Endothelial cell (in vitro differentiated cells): ENCODE data around the gene UBB. TPM values are rescaled to one million over a fixed set of nuclear protein-coding genes. Genes with fewer than 3 reads are reported as not detected.

ENCODE experiments used
- DNase-seq: peaks from one replicate; pipeline ENCODE4 v3.0.0; 2021; ENCODE audit warnings: low spot score
- H3K27ac Mint-ChIP-seq: one replicate; pipeline ENCODE4 v1.8.0; 2021; ENCODE audit warnings: mixed read lengths, inconsistent platforms; ENCODE audit not compliant: unreplicated experiment
- H3K27me3 Mint-ChIP-seq: one replicate; pipeline ENCODE4 v1.8.0; 2021; ENCODE audit warnings: mild to moderate bottlenecking, moderate library complexity, mixed read lengths, inconsistent platforms; ENCODE audit not compliant: unreplicated experiment
- H3K36me3 Mint-ChIP-seq: one replicate; pipeline ENCODE4 v1.8.0; 2021; ENCODE audit warnings: mild to moderate bottlenecking, low read depth, mixed read lengths, inconsistent platforms; ENCODE audit not compliant: unreplicated experiment
- H3K4me1 Mint-ChIP-seq: one replicate; pipeline ENCODE4 v1.8.0; 2021; ENCODE audit warnings: mild to moderate bottlenecking, mixed read lengths, inconsistent platforms; ENCODE audit not compliant: unreplicated experiment
- H3K4me3 Mint-ChIP-seq: one replicate; pipeline ENCODE4 v1.8.0; 2021; ENCODE audit warnings: mild to moderate bottlenecking, mixed read lengths, inconsistent platforms; ENCODE audit not compliant: unreplicated experiment
- H3K9me3 Mint-ChIP-seq: one replicate; pipeline ENCODE4 v1.8.0; 2021; ENCODE audit warnings: mixed read lengths, inconsistent platforms; ENCODE audit not compliant: unreplicated experiment
- total RNA-seq: library from RNA; stranded (reverse); fragmentation: NEBNext Ultra II Directional; extraction: Animal tissue kit (Norgen Biotek cat#: 25700); gene quantifications from one replicate; pipeline ENCODE4 v1.2.1, GENCODE V29; 2021; ENCODE audit not compliant: unreplicated experiment
- TF ChIP-seq, protein P1 (sequence below): fragments of 200-600 bp; sonication (generic); IDR thresholded peaks from one replicate; pipeline ENCODE4 v1.5.0; 2021; ENCODE audit warnings: antibody characterized with exemption; ENCODE audit not compliant: unreplicated experiment

The UBB gene
- total RNA-seq, 1 donor from 2014 or later = 2,050 TPM

DNA sequence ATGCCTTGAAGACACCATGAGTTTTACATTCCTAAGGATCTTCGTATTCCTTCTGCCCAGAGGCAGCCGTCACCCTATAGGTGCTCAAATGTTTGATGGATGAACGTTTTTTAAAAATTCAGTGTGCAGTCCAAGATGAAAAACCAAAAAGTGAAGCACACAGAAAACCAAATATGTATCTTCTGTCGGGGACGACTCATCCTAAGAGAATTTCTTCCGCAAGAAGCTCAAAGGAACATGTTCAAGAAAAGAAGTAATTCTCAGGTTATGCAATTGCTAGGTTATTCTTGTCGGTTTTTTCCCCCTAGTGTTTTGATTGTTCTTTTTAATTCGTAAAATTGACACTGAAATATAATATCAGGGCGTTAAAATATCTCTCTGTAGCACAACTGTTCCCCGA, 29.1 kb upstream of the UBB start:
- H3K9me3 Mint-ChIP-seq = no peaks in the 10 kb centered on the region
- H3K27me3 Mint-ChIP-seq = peaks cover 15% of the 10 kb centered on the region
- H3K4me3 Mint-ChIP-seq = peak overlapping the region; percentile 91
- TF ChIP-seq, protein P1, sequence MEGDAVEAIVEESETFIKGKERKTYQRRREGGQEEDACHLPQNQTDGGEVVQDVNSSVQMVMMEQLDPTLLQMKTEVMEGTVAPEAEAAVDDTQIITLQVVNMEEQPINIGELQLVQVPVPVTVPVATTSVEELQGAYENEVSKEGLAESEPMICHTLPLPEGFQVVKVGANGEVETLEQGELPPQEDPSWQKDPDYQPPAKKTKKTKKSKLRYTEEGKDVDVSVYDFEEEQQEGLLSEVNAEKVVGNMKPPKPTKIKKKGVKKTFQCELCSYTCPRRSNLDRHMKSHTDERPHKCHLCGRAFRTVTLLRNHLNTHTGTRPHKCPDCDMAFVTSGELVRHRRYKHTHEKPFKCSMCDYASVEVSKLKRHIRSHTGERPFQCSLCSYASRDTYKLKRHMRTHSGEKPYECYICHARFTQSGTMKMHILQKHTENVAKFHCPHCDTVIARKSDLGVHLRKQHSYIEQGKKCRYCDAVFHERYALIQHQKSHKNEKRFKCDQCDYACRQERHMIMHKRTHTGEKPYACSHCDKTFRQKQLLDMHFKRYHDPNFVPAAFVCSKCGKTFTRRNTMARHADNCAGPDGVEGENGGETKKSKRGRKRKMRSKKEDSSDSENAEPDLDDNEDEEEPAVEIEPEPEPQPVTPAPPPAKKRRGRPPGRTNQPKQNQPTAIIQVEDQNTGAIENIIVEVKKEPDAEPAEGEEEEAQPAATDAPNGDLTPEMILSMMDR = no peak
- no peak for DNase-seq
- peaks cover 13% of the 10 kb centered on the region for H3K4me1 Mint-ChIP-seq
- peak overlapping the region; percentile 52 for H3K27ac Mint-ChIP-seq
- H3K36me3 Mint-ChIP-seq = no peaks in the 10 kb centered on the region

DNA sequence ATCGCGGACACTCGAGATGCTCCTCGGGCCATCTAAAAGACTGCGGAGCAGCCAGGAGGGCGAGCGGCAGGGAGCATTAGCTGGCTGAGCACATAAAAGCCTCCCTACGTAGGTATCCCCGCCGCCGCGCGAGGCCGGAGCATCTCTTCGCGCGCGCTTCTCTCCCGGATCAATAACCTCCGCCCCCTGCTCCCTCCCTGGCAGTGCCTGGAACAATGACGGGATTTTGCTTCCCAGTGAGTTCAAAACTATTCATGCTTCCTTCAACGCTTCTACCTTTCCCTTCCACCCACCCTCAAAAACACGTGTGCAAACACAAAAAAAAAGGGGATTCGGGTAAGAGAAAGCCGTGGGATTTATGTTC, 28.6 kb upstream of the UBB start:
- TF ChIP-seq, protein P1 = no peak
- Mint-ChIP-seq H3K9me3 (no peaks in the 10 kb centered on the region), H3K4me1 (peaks cover 13% of the 10 kb centered on the region), H3K27me3 (peaks cover 15% of the 10 kb centered on the region), H3K36me3 (no peaks in the 10 kb centered on the region), H3K4me3 (peak overlapping the region; percentile 91), H3K27ac (peak overlapping the region; percentile 52)
- DNase-seq = peak; percentile 49

DNA sequence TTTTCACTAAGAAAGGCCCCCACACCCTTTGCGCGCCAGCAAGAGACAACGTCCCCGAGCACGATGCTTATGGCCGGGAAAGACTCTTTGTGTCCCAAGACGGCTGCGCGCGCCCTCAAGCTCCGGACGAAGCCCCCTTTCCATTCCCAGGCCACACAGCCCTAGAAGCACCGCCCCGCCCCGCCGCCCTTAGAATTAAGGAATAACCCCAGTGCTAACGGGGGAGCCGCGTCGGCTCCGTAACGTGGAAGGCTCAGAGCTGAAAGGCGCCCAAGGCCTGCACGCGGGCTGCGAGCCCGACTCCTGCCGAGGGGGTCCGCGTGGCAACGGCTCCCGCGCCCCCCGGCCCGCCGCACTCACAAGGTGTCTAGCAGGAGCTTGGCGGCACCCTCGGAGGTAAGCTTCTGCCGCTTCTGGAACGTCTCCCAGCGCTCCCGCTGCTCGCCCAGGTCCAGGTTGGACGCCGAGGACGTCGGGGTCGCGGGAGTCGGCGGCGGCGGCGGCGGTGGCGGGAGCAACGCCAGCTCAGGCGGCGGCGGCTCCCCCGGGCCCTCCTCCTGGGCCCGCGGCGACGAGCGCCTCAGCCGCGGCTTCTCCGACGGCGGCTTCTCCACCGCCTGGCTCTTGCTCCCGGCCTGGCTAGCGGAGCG, 28.1 kb upstream of the UBB start:
- no peak overlapping the region for H3K27ac Mint-ChIP-seq
- TF ChIP-seq, protein P1 = no peak
- H3K4me1 Mint-ChIP-seq = peaks cover 13% of the 10 kb centered on the region
- no peaks in the 10 kb centered on the region for H3K36me3 Mint-ChIP-seq
- peak; percentile 34 for DNase-seq
- no peaks in the 10 kb centered on the region for H3K9me3 Mint-ChIP-seq
- H3K4me3 Mint-ChIP-seq = peak overlapping the region; percentile 91
- H3K27me3 Mint-ChIP-seq = peaks cover 15% of the 10 kb centered on the region

DNA sequence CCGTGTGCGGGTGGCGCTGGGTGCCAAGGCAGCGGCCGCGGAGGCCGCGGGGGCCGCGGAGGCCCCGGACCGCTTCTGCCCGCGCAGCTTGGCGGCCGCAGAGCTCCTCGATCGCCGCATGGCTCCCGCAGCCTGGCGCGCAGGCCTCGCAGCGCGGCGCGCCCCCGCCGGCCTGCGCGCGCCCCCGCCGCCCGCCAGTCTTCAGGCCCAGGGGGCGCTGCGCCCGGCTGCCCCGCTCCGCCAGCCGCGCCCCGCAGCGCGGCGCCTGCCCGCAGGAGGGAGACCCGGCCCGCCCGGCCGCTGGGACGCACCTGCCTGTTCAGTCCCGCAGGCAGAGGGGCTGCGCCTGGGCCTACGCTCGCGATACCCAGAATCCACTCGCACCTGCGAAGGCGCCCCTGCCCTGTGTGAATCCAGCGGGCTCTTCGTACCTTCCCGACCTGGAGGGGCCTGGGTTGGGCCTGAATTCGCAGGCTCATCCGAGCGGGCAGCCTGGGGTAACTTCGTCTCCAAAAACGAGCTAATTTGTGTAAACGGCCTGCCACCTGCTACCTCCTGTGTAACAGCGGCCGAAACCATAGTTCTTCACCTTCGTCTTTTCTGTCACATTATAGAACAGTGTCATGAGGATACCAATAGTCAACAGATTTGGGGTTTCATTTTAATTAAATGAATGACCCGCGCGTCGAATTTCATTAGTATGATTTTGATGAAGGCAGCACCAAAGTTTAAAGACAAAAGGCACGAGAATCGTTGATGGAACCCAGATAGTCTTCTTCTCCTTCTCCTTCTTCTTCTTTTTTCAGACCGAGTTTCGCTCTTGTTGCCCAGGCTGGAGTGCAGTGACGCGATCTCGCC, 27.3 kb upstream of the UBB start, which contains the start of gene CENPV:
Gene CENPV, minus strand, starts transcription at position 153 of the 858 bp plus-strand sequence. Its CDS starts 33 bp downstream, at position 120.
- Mint-ChIP-seq H3K4me3 (peak within 1 kb of the TSS; percentile 91), H3K4me1 (peaks cover 13% of the 10 kb centered on the region), H3K27me3 (peaks cover 15% of the 10 kb centered on the region), H3K9me3 (no peaks in the 10 kb centered on the region), H3K27ac (no peak within 1 kb of the TSS), H3K36me3 (no peaks in the 10 kb centered on the region)
- DNase-seq = peak; percentile 67
- TF ChIP-seq, protein P1 = no peak

DNA sequence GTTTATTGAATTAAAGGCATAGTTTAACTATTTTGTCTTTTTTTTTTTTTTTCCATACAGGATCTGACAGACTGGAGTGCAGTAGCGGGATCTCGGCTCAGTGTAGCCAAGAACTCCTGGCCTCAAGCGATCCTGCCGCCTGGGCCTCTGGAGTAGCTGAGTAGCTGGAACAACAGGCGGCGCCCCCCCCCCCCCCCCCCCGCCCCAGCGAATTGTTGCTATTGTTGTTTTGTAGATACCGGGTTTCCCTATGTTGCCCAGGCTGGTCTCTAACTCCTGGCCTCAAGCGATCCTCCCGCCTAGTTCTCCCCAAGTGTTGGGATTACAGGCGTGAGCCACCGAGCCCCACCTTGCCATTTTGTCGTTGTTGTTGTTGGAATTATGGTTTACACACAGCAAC, 26.3 kb upstream of the UBB start:
- TF ChIP-seq, protein P1 = no peak
- no peak for DNase-seq
- Mint-ChIP-seq H3K27ac (no peak overlapping the region), H3K4me1 (peaks cover 13% of the 10 kb centered on the region), H3K36me3 (no peaks in the 10 kb centered on the region), H3K27me3 (peaks cover 13% of the 10 kb centered on the region), H3K9me3 (no peaks in the 10 kb centered on the region), H3K4me3 (peak overlapping the region; percentile 63)
